ENCODE results near the gene BCAR3.
"Not testable (repeated sequence)": the region's sequence is repeated elsewhere in the genome, so short reads cannot be mapped to it uniquely, and the experiment has no call there.

BCAR3 gene

DNA sequence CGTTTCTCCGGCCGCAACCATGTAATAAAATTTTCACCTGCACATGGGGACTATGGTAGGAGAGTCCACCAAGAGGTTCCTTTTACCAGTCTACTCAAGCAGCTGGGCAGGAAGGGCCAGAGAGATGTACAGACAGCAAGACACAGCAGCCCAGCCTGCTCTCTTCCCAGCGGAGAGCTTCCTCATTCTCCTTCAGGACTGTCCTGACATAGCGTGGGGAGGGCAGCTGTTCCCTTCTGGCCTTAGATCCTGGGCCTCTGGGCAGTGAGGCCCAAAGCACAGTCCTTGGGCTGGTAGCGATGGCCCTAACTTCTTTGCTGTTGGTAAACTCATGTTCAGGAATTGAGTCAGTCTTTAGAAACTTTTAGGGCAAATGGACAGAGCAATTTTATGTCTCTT is 89.1 kb downstream of the BCAR3 start:
- no peak for DNase-seq

- DNase-seq: no peak
Observed at GRCh38 chr1:93591676-93592550, 89.7 kb downstream of the BCAR3 start.

DNA sequence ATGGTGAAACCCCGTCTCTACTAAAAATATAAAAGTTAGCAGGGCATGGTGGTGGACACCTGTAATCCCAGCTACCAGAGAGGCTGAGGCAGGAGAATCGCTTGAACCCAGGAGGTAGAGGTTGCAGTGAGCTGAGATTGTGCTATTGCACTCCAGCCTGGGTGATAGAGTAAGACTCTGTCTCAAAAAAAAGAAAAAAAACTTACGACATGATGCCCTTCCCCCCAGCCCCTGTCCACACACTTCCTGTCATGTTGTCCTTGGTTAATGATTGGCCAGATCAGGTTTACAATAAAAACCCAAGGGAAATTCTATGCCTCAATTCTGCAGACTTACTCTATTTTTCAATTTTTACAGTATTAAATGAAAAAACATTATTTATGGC is 90.4 kb downstream of the BCAR3 start:
- DNase-seq: not testable (repeated sequence)

DNA sequence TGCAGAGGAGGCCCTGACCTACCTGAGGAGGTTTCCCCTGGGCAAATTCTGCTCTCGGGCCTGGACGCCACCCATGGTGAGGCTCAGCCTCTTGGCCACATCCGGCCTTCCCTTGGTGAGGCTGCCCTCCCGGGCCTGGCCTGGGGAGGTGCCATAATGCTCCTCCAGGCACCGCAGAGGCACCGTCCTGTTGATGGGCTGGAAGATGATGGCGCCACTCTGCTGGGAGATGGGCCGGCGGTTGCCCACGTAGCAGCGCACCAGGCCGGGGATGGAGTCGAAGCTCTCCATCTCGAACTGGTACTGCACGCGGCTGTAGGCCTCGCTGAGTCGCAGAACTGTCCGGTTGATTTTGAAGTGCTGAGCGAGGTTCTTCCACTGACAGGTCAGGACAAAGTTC is 92.7 kb downstream of the BCAR3 start:
- DNase-seq: no peak

- DNase-seq: no peak
Observed at GRCh38 chr1:93588206-93588605, 93.4 kb downstream of the BCAR3 start.

GRCh38 chr1:93587354-93587753 is 94.3 kb downstream of the BCAR3 start:
- DNase-seq: no peak

GRCh38 chr1:93585059-93585966 is 96.3 kb downstream of the BCAR3 start:
- no peak for DNase-seq

- DNase-seq: no peak
Observed at GRCh38 chr1:93584261-93585003, 97.2 kb downstream of the BCAR3 start.

GRCh38 chr1:93581917-93582850 is 99.5 kb downstream of the BCAR3 start:
- no peak for DNase-seq

- no peak for DNase-seq
Observed at GRCh38 chr1:93579891-93580290, 101.7 kb downstream of the BCAR3 start.

DNA sequence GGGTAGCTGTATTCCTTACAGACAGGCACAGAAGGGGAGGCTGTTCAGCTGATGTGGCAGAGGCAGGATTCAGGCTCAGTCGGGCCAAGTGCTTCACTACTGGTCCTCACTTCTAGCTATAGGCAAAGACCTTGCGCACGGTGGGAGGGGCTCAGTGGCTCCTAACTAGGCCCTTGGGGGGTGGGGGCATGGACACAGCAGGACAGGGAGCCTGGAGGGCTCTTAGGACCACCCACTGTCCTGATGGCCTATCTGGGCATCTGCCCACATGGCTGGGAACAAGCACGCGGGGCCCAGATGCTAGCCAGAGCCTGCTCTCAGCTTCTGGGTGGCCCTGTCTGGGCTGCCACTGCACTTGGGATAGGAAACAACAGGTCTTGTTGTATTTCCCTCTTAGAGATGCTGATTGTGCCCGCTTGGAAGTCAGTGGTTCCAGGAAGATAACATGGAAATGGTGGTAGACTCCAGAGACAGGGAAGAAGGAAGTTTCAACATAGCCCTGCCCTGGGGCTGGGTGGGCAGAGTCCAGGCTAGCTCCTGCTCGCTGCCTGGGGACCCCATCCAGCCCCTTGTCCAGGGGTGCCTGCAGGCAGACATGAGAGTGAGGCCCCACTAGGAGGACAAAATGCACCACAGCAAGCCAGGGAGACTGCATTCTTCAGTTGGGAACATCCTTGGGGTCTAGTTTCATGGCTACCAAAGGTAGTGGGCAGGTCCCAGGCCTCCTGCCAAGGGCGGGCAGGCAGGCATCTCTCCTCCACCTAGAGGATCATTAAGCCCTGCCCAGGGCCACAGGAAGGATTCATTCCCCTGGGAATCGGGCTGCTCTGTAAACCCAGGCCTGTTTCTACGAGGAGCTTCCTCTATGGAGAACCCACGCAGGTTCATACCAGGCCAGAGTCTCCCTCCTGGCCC is 102.5 kb downstream of the BCAR3 start:
- DNase-seq: no peak

DNA sequence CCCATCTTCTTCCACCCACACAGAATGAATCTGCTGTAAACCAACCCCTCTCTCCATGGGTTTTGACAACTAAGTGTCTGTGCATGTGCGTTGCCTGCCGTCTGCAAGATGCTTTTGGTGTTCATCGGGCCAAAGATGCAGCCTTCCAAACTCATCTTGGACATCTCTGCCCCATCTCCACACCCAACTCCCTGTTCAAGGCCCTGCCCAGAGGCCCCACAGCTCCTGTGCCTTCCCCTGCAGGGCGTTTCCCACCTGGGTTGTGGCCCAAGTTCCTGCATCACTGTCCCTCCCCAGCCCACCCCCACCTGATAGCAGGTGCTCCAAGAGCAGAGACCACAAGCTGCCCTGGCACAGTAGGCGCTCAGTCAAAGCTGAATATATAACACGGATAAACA is 103.2 kb downstream of the BCAR3 start:
- DNase-seq: no peak

GRCh38 chr1:93577536-93578432 is 103.9 kb downstream of the BCAR3 start:
- DNase-seq: no peak

- DNase-seq: no peak
Observed at GRCh38 chr1:93576746-93577145, 104.9 kb downstream of the BCAR3 start.

GRCh38 chr1:93576346-93576745 is 105.3 kb downstream of the BCAR3 start:
- no peak for DNase-seq

GRCh38 chr1:93575621-93576284 is 105.9 kb downstream of the BCAR3 start:
- no peak for DNase-seq

DNA sequence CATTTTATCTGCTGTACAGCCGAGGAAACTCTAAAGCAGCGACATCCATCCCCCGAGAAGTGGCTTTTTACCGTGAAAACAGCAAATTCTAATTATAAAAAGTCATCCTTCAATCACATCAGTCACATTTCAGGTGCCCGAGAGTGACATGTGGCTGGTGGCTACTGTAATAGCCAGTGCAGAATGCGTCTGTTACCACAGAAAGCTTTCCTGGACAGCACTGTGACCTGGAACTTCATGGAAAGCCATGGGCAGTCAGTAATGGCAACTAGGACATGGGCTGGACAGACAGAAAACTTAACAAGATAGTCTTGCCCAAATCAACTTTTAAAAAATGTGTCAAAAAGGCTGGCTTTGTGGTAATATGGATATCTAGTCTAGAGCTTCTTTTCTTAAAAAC is 106.6 kb downstream of the BCAR3 start:
- DNase-seq: no peak

DNA sequence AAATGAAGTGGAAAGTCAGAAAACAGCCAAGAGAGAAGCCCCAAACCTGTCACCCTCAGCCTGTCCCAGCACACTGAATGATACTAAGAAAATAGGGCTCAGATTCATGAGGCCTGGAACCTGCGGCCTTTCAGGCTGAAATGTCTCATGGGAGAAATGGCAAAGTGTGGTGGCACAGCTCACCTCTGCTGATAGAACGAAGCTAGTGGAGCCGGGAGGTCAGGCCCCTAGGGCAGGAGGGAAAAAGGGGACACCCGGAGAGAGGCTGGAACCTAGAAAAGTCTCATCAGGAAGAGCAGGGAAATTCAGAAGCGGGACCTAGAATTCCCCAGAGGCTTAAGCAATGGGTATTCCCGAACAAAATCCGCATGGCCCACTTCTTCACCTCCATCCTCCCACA is 107.1 kb downstream of the BCAR3 start:
- no peak for DNase-seq

- no peak for DNase-seq
Observed at GRCh38 chr1:93573940-93574469, 107.6 kb downstream of the BCAR3 start.

Data from CD4-positive, alpha-beta T cell treated with Interleukin-17A for 1 hour (primary cell).